ENCODE data around the gene RHBDF2.

The RHBDF2 gene

DNA sequence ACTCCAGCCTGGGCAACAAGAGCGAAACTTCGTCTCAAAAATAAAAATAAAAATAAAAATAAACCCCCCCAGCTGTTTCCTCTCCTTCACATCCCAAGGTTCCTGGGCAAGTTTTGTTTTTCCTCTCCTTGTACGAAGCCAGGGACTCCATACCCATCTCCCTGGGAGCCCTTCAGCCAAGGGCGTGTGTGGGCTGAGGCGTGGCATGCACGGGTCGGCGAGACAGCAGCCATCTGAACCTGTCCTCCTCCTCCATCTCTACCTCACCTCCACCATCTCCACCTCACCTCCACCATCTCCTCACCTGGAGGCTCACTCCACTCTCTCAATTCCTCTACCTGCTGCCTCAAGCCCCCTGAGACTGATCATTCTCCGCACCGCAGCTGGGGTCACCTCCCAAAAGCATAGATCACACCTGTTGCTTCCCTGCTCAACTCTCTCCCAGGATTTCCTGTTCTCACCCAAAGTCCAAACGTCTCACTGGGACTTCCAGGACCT is 16.9 kb downstream of the RHBDF2 start:
- DNase-seq (ENCODE audit: low read depth in 2 of 3, low spot score in 2 of 3) = no peak

GRCh38 chr17:76481071-76481655 is 20.1 kb downstream of the RHBDF2 start:
- no peak for DNase-seq (ENCODE audit: low read depth in 2 of 3, low spot score in 2 of 3)

DNA sequence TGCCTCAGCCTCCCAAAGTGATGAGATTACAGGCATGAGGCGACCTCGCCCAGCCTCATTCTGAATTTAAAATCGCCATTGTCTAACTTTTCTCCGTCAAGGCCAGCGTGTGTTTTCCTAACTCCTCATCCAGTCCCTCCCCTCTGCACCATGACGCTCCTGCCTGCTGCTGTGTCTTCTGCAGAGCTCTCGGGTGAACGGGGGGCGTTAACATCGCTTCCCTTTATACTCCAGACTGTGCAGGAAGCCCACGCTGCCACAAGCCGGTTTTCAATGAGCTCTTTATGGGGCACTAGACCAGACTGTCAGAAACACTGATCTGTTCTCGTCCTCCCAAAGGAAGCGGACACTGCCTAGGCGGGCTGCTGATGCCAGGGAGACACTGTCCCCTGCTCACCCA is 20.6 kb downstream of the RHBDF2 start:
- no peak for DNase-seq (ENCODE audit: low read depth in 2 of 3, low spot score in 2 of 3)

- DNase-seq (ENCODE audit: low read depth in 2 of 3, low spot score in 2 of 3) = no peak
Observed at GRCh38 chr17:76479515-76480060, 21.6 kb downstream of the RHBDF2 start.

GRCh38 chr17:76478730-76479514 is 22.3 kb downstream of the RHBDF2 start:
- DNase-seq (ENCODE audit: low read depth in 2 of 3, low spot score in 2 of 3) = no peak

GRCh38 chr17:76478097-76478496 is 23.1 kb downstream of the RHBDF2 start:
- DNase-seq (ENCODE audit: low read depth in 2 of 3, low spot score in 2 of 3) = no peak

DNA sequence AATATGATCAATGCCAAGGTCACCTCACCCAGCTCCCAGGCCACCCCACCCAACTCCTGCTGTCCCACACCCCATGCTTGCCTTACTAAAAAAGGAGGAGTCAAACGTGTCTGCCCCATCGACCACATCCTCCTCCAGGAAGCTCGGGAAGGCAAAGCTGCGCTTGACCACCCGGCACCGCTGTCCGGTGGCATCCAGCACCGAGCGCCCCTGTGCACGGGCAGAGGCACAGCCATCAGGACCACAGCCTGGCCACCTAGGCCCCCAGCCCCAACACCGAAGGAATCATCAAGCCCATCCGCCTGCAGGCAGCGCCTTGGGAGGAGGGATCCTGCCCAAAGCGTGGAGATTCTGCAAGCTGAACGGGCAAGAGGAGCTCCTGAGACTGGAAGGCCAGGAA is 23.6 kb downstream of the RHBDF2 start:
- DNase-seq (ENCODE audit: low read depth in 2 of 3, low spot score in 2 of 3) = no peak

DNA sequence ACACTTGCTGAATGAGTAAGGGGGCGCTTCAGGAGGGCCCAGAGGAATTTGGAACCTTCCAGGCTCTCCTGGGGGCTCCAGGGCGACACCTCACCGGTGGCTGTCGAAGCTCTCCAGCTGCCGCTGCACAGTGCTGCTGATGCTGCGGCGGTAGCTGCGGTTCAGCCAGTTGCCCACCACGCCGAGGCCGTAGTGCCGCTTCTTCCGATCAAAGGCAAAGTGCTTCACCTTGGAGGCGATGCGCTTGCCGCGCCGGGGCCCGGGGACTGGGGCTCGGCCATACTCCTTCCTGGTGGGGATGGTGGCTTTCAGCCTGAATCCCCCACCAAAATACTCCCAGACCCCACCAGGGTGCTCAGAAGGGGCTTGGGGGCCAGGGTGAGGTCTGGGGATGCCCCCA is 24.5 kb downstream of the RHBDF2 start:
- DNase-seq (ENCODE audit: low read depth in 2 of 3, low spot score in 2 of 3) = no peak

- DNase-seq (ENCODE audit: low read depth in 2 of 3, low spot score in 2 of 3) = no peak
Observed at GRCh38 chr17:76475302-76475701, 25.9 kb downstream of the RHBDF2 start.

- DNase-seq (ENCODE audit: low read depth in 2 of 3, low spot score in 2 of 3) = no peak
Observed at GRCh38 chr17:76474894-76475293, 26.3 kb downstream of the RHBDF2 start.

GRCh38 chr17:76474238-76474637 is 27.0 kb downstream of the RHBDF2 start:
- DNase-seq (ENCODE audit: low read depth in 2 of 3, low spot score in 2 of 3) = no peak

DNA sequence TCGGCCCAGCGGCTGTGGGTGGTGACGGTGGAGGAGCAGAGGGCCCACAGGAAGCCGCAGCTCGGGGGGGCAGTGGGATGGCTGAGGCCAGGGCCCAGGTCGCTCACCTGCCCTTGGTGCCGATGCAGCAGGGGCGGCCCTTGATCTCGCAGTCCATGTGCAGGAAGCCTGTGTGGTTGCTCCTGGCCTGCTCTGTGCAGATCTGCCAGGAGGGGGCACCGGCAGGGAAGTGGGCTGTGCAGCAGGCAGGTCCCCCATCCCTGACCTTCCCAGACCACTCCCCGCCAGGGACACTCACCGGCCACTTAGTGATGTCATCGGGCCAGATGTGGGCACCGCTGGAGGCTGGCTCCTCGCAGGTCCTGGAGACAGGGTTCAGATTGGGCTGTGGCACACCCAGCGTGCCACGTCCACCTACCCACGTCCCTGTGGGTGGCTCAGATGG is 27.7 kb downstream of the RHBDF2 start:
- no peak for DNase-seq (ENCODE audit: low read depth in 2 of 3, low spot score in 2 of 3)

DNA sequence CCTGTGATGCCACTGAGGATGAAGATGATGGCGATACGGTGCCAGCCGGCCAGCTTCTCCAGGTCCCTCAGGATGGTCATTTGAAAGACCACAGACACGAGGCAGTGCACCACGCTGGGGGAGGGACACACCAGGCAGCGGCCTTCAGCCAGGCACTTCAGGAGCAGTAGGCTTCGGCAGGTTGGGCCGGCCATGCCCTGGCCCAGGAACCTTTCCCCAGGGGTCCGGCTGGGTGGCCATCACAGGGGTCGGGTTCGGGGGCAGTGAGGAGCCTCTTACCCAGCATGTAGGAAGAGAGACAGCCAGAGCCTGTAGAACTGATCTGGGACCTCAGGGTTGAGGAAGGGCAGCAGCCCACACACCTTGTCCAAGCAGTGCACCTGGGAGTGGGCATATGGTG is 28.5 kb downstream of the RHBDF2 start:
- DNase-seq (ENCODE audit: low read depth in 2 of 3, low spot score in 2 of 3) = no peak

- no peak for DNase-seq (ENCODE audit: low read depth in 2 of 3, low spot score in 2 of 3)
Observed at GRCh38 chr17:76472258-76472645, 29.0 kb downstream of the RHBDF2 start.

DNA sequence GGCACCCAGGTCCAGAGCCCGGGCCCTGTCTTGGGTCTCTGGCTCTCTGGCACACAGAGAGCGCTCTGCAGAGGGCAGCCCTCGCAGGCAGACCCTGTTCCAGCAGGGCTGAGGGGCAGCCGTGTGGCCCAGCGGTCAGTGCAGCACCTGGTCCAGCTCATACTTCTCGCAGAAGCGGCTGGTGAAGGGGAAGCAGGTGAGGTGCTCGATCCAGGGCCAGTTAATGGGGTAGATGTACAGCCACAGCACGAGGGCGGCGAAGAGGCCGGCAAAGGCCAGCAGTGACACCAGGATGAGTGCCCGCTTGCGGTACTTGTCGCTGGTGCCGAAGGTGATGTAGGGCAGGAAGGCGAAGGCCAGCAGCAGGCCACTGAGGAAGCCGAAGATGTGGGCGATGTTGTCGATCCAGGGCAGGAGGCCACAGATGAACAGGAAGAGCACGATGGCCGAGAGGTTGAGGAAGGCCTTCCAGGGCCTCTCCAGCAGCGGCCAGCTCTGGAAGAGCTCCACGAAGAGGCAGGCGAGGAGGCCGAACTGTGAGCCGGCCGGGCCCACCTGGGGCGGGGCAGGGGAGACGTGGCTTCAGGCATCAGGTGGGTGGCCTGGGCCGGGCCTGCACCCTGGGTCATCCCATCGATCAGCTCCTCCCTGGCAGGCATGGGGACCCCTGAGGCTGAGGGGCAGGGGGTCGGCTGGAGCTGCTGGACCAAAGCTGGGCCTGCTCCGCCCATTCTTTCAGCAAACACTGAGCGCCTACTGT is 29.5 kb downstream of the RHBDF2 start:
- no peak for DNase-seq (ENCODE audit: low read depth in 2 of 3, low spot score in 2 of 3)

GRCh38 chr17:76469991-76470739 is 31.1 kb downstream of the RHBDF2 start:
- DNase-seq (ENCODE audit: low read depth in 2 of 3, low spot score in 2 of 3) = no peak

GRCh38 chr17:76469076-76469990 is 31.9 kb downstream of the RHBDF2 start:
- DNase-seq (ENCODE audit: low read depth in 2 of 3, low spot score in 2 of 3) = no peak

- no peak for DNase-seq (ENCODE audit: low read depth in 2 of 3, low spot score in 2 of 3)
Observed at GRCh38 chr17:76468634-76469010, 32.6 kb downstream of the RHBDF2 start.

GRCh38 chr17:76467809-76468633 is 33.2 kb downstream of the RHBDF2 start:
- no peak for DNase-seq (ENCODE audit: low read depth in 2 of 3, low spot score in 2 of 3)
